HG03060 (cell line): ENCODE results near the gene TRMT1.

ENCODE experiments used
- ATAC-seq: cut with Tn5 transposase; IDR thresholded peaks from one replicate; pipeline ENCODE4 v1.9.1; 2021; ENCODE audit warnings: low read depth, moderate number of reproducible peaks; ENCODE audit not compliant: unreplicated experiment

TRMT1 gene

GRCh38 chr19:13127811-13128575 lies 11.5 kb upstream of the TRMT1 start:
- ATAC-seq, result no peak

DNA sequence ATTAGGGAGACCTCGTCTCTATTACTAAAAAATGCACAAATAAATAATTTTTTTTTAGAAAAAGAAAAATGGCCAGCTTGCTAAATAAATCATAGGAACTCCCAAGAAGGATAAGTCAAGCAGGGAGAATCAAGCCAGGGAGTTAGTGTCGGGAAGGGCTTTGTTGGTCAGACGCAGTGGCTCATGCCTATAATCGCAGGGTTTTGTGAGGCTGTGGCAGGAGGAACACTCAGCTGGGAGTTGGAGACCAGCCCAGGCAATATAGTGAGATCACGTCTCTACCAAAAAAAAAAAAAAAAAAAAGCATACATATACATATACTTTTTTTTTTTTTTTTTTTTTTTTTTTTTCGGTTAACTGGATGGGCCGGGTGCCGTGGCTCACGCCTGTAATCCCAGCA lies 10.5 kb upstream of the TRMT1 start:
- no peak for ATAC-seq

GRCh38 chr19:13122980-13123957 lies 6.7 kb upstream of the TRMT1 start:
- no peak for ATAC-seq

DNA sequence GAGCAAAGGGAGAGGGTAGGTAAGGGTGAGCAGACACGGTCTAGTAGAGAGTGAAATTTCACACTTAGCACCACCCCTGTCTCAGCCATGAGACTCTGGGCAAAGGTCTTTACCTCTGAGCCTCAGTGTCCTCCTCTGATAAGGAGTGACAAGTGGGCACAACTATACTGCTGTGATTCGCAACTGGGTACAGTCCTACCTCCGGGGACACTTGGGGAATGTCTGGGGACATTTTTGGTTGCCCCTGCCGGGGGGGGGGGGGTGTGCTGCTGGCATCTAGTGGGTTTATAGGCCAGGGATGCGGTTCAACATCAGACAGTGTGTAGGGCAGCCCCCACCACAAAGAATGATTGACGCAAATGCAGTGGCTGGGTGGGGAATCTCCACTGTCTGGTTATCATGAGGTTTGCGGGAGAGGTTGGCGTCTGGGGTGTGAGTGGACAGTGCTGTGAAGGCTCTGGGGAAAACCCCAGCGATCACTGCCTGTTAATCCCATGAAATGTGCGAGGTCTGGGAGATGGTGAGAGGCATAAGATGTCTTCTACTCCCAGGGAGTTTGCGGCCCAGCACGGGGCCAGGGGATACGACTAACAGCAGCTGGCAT lies 5.8 kb upstream of the TRMT1 start:
- ATAC-seq, result no peak

DNA sequence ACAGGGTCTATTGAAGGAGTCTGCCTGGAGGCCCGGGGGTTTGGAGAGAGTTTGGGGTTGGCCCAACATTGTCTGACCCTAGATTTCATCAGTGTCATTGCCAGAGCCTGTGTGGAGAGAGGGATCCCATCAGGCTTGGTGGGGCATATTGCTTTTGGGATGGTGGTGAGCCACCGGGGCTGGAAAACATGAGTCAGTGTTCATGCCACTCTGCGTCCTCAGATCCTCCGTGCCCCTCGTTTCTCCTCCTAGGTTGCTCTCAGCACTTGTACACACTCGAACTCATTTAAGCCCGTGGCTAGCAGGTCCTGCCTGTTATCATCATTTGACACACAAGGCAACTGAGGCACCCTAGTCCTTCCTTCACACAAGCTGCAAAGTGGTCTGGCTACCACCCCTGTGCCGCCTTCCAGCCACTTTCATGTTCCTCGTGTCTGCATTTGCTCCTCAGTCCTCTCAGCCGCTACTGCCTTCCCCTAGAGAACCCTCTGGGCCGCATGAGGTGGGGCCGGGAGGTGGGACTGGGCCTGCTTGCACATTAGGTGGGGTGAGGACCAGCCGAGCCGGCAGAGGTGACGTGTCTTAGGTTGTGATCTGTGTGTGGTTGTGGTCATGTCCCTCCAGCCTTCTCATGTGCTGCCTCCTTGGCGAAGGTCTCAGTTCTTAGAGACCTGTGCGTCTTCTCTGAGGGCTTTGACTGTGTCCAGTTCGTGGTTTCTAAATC lies 5.2 kb upstream of the TRMT1 start:
- no peak for ATAC-seq

DNA sequence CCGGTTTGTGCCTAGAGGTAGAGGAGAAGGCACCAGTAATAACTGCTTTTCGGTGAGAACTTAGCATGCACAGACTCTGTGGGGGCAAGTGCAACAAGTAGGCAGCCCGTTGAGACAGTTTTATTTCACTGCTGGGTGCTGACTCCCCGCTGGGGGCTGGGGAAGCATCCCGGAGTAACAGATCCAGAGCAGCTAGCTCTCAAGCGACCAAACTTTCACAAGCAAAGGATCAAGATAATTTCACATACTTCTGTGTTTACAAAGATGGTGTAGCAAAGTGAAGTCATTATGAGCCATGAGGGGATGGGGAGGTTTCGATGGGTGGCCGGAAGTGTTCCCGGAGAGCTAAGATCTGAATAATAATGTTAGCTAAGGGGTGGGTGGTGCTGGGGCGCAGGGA lies 4.3 kb upstream of the TRMT1 start:
- no peak for ATAC-seq

DNA sequence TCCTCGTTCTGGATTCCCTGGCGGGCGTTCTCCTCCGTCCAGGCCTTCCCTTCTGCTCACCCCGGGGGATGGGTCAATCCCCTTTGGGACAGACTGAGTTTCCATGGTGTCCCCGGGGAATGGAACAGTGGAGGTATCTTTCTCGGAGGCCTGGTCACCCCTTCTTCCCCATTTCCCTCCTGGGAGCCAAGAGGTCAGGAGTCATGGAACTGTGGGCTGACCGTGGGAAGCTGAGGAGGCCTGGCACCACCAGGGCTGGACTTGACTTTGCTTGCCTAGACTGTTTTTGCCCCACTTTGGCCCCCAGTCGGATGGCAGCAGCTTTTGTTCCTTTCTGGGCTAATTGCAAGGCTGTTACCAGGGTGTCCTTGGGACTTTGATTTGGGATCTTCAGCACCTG lies 3.5 kb upstream of the TRMT1 start:
- ATAC-seq, result no peak

- no peak for ATAC-seq
Observed at GRCh38 chr19:13119627-13120026, 3.1 kb upstream of the TRMT1 start.

- no peak for ATAC-seq
Observed at GRCh38 chr19:13118424-13119193, 2.1 kb upstream of the TRMT1 start.

DNA sequence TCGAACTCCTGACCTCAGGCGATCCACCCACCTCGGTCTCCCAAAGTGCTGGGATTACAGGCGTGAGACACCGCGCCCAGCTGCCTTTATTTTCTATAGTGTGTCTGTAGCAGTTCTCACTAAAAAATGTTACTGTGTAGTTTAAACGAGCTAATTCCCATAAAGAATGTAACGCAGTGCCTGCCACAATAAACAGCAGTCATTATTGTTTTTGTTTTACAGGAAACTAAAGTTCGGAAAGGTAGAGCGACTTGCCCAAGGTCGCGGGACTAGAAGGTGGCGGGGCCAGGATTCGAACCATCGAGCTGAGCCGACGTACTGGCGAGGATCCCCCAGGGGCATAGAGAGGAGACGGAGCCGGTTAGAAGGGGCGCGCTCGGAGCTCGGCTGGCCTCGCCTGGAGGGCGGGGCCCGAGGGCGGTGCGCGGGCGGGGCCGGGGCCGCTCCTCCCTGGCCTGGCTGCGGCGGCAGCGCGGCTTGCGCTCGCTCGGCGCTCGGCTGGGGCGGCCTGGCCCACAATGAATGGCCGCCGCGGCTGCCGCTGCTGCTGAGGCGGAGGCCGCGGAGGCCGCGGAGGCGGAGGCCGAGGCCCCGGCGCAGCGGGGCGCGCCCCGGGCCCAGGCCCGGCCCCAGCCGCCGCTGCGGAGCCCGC lies 1.4 kb upstream of the TRMT1 start, which contains the start of gene NACC1:
Gene NACC1, plus strand, starts transcription at position 493 of the 652 bp plus-strand sequence. CDS start 16,944 bp downstream, outside the sequence.
- no peak for ATAC-seq

GRCh38 chr19:13117176-13117771 lies 734 bp upstream of the TRMT1 start:
- no peak for ATAC-seq

GRCh38 chr19:13115936-13116281 lies 631 bp downstream of the TRMT1 start:
- ATAC-seq, result no peak

DNA sequence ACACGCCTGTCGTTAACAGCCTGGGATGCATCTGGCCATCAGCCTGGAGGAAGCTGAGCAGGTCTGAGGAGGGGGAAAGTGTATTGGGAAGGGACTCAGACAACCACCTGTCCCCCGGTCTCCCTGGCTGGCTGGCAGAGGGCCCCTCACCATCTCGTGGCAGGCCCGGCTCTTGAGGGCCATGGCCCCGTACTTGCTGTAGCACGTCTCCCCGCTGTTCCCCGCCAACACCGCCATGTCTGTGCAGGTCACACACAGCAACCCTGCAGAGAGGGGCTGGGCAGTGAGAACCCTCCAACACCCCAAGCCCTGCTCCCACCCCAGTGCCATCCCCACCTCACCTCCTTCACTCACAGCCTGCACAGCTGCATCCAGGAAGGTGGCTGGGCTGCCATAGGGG lies 4.0 kb downstream of the TRMT1 start:
- no peak for ATAC-seq

DNA sequence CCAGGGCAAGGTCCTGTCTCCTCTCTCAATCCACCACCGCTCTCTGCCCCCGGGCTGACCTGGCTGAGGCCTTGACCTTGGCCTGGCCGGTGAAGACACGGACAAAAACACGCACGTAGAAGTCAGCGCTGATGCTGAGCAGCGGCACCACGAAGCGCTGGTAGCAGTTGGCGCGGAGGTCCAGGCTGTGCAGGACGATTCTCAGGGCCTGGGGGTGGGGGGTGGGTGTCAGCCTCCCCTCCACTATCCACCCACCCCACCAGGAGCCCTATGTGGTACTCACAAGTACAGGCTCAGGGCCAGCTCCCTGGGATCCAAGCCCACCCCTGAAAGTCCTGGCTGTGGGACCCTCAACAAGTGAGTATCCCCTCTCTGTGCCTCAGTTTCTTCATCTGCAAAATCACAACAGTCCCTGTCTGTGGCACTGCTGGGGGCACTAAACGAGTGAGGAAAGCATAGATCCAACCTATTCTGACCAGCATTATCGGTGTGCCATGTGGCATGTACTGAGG lies 6.4 kb downstream of the TRMT1 start:
- ATAC-seq, result no peak

- ATAC-seq, result no peak
Observed at GRCh38 chr19:13109361-13110098, 7.0 kb downstream of the TRMT1 start.

- ATAC-seq, result no peak
Observed at GRCh38 chr19:13104848-13105711, 11.5 kb downstream of the TRMT1 start.

GRCh38 chr19:13104360-13104847 lies 12.1 kb downstream of the TRMT1 start:
- ATAC-seq, result no peak
